NCI-H2171 treated with DMSO at 0.1 percent for 48 hours (cell line): Measurements from ENCODE around the gene ITGBL1.

Source experiments
- DNase-seq: peaks from one replicate; lab custom pipeline; 2025; lab: John Stamatoyannopoulos, UW

Gene ITGBL1

DNA sequence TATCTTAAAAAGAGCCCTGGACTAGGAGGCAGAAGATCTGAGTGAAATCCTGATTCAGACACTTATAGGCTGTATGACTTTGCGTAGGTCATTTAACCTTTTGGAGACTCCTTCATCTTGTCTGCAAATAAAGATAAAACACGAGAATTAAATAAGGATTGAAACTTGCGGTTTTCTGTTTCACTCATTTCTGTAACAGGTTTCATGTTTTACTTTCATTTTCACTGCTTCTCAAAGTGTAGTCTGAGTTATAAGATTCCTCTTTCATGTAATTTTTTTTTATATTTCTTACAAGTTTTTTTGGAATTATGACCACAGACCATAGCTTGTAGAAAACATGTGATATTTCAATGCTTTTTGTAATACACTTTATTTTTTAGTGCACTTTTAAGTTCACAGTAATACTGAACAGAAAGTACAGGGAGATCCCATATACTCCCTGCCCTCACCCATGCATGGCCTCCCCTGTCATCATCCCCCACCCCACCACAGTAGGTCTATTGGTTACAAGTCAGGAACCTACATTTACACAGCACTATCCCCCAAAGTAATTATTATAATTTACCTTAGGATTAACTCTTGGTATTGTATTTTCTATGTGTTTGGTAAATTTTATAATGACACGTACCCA lies 174.6 kb downstream of the ITGBL1 start:
- DNase-seq, result no peak

DNA sequence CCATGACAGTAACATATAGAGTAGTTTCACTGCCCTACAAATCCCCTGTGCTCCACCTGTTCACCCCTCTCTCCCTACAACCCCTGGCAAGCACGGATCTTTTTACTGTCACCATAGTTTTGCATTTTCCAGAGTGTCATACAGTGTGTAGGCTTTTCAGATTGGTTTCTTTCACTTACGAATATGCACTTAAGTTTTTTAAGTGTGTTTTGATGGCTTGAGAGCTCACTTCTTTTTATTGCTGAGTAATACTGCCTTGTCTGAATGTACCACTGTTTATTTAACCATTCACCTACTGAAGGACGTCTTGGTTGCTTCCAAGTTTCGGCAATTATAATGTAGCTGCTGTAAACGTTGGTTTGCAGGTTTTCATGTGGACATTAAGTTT lies 175.1 kb downstream of the ITGBL1 start:
- DNase-seq, result no peak

DNA sequence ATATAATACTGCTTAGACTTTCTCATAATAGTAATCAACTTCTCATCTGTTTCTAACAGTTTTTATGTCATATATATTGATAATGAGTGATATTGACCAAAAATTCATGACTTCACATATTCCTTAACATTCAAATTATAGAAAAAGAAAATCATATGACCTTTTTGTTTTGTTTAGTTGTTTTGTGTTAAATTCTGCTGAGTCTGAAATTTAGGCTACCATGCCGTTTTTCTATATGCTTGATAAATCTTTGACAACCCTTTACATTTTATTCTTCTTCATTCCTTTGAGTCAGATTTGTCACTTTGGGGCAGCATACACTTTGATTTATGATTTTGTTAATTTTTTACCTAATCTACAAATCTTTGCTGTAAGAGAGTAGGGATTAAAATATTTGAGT lies 176.4 kb downstream of the ITGBL1 start:
- no peak for DNase-seq

DNA sequence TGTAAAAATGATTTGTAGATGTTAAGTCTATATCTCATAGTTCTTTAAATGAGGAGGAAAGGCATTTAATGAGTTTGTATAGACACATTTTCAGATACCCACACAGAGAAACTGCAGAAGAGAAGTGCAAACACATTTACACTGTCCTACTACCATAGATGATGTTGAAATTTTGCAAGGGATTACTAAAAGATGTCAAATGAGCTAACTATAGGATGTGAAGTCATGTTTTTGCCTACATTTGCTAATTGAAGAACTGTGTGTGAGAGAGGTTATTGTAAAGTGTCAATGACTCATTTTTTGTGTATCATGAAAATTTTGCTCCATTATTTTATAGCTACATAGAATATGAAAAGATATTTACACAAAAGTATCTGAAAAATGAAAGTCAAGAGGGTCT lies 178.9 kb downstream of the ITGBL1 start:
- DNase-seq, result no peak

DNA sequence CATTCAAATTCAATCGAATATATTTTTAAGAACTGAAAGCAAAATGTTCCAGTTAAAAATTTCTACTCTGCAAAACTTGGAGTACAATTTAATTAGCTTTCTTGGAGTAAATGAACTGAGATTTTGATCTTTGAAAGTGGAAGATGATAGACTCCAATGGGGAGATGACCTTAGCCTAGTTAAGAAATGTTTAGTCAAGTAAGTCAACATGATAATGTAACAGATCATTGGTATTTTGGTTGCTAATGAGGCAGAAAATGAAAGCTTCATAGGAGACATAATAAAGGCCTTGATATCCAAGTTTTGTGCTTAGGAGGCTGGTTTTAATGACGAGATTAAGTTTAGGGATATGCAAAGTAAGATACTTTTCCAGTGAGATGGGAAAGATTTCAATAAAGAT lies 181.7 kb downstream of the ITGBL1 start:
- DNase-seq, result no peak

DNA sequence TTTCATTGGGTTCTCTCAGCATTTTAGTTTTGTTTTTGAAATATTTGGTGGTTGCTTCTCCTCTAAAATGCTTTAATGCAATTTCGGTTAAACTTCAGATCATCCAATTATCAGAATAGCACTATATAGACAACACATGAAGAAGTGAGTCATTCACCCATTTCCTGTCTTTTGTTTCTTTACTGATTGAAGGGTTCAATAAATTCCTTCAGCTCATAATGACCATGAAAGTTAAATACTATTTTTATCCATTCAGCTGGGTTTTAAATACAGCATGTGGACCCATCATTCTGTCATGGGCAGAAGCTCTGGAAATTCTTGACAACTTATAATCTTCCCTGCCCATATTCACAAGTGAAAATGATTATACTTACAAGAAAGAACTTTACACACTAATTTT lies 187.2 kb downstream of the ITGBL1 start:
- no peak for DNase-seq

DNA sequence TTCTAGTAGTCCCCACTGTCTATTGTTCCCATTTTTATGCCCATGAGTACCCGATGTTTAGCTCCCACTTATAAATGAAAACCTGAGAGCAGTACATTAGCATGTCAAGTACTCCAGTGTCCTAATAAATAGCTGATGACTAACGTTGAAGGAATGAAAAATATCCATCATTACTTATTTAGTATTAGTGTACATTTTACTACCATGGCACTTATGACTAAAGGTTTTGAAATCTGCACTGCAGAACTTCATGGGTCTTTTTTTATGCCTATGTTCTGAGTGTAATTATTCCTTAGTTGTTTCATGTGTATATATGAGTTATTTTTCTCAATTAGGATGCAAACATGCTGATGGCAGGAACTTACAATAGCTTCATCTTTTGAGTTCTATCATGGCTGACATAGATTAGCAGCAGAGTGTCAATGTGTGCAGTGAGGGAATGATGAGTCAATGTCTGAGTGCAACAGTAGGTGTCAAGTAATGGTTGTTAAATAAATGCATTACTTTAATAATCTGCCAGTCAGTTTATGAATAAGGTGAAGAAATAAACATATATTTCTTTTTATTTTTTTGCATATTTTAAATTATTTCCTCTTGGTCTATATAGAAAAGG lies 188.4 kb downstream of the ITGBL1 start:
- no peak for DNase-seq

DNA sequence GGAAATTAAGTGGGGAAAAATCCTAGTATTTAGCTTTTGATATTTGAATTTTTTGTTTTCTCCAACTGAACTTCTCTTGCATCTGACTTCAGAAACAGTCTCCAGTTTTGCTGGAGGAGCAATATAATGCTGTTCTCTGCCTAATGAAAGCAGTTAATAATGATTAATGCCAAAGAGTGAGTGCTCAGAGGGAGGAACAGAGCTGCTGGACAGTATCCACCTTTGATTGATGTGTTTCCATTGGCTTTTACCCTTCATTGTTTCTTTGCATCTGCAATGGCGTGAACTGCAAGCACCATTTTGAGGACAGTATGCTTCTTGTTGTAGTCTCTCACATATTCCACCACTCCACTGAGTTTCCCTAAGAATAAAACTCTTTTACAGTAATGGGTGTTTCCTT lies 193.4 kb downstream of the ITGBL1 start:
- no peak for DNase-seq

DNA sequence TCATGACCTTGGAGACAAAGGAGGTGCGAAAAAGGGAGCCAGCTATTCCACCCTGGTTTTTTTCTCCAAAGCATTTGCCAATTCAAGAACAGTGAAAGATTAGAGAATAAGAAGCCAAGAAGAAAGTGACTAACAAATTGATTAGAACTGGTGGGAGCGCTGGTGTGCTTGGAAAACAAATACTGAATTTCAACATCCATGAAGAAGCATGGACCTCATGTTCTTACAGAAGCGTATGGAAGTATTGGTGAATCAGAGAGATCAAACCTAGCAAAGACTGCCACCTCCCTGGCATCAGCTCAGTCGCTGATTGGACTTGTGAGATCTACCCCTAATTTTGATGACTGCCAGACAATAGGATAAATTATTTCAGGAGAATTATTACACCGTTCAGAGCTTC lies 195.3 kb downstream of the ITGBL1 start:
- DNase-seq, result no peak

DNA sequence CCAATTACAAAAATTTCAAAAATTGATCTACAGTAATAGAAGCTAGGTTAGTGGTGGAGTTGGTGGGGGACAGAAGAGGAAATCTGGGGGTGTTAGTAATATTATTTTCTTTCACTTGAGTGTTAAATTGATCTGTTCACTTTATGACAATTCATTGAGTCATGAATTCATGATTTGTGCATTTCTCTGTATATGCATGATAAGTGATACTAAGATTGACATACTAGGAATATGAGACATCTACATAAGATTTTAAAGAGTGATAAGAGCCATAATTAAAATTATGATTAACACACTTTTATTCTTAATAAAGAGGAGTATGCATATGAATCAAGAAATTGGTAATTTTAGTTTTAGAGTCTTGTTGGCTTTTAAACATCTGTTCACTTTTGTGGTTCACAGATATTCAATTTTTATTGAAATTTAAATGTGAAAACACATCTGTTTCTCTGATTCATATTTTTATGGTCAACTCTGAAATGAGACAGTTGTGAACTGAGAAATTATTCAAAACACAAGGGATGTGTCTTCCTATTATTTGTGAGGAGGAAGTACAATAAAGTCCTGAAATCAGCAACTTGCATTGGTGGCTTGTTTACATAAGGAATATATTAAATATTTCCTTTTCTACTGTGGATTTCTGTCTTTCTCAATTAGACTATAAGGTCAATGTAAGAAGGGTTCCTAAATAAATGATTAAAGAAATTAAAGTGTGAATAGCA lies 196.5 kb downstream of the ITGBL1 start:
- DNase-seq, result no peak

DNA sequence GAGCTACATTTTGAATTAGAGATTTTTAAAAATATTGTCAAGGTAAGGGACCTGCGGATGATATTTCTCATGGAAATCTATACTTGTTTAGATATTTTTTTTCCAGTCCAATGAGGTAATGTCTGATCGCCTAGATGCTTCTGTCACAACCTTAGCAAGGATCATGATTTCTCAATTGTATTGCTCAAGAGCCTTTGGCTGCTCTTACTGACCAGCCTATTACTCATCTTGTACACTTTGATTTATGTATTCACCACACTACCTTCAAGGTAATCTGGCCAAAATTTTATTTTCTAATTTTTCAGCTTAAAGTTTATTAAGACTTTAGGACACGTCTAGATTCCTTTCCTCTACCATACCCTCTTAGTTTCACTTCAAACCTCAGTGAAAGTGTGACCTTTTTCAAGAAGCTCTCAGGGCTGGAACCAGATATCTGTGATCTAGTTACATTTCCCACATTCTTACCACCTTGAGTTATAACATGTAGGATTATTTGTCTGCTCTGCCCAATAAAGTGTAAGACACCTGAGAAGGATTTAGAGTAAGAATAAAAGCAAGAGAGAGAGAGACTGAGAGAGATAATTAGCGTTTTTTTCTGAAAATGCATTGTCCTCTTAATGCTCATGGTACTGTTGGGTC lies 197.1 kb downstream of the ITGBL1 start:
- DNase-seq, result no peak

DNA sequence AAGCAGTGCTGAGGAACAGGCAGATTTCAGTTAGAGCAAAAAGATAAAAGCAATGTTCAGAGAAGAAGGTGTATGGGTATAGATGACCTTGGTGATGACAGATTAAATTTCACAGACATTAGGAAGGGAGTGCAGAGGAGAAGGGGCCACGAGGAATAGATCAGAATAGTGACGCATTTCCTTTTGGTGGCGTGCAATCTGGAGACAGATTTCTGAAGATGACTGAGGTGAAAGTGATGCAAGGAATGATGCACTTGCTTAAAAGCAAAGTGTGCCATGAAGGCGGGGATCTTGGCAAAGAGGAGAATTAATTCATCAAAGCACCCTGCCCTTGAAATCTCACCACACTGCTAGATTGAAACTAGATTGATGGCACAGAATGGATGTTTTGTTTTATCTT lies 202.4 kb downstream of the ITGBL1 start:
- no peak for DNase-seq

DNA sequence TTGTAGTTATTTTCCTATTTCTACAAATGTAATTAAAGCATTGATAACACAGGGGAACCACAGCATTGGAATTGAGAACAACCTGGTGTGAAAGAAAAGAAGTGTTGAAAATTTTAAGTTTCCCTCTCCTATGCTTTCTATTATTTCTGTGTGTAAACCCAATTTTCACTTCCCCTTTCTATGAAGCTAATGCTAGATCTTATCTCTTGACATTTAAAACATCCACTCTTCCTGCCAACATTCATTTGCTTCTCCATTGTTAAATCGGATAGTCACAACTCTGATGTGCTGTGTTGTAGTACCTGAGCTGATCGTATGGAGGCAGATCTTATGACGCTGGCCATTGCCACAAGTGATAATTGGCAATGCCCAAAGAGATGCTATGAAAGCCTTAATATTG lies 203.0 kb downstream of the ITGBL1 start:
- no peak for DNase-seq

DNA sequence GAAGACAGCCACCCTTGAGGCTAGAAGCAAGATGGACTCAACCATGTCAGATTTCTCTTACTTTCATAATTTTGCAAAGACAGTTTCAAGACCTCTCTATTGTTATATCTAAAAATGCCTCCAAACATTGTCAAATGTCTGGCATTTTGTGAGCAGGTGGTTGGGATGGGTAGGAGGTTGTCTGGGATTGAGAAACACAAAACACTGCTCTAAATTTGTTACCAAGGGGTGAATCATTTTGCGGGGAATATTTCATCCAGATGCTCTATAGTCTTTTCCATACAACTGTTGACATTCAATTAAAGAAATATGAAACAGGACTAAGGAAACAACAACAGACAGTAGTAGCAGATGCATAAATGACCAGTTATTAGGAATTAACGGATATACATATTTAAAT lies 208.2 kb downstream of the ITGBL1 start:
- no peak for DNase-seq

DNA sequence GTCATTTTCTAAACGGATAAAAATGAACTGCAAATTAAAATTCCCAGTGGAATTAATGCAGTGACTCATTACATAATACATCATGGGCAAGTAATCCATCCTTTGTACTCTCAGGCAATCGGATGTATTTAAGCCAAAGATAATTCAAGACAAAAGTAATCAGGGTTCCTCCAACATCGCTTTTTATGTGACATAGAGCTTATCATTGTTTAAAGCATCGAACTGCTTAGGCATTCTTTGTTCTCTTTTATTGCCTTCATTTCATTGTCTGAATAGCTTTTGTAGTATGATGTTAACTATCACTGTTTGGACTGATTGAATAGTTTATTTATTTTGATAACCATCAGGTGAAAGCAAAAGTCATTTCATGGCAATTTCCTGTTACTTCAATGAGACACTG lies 209.4 kb downstream of the ITGBL1 start:
- no peak for DNase-seq

DNA sequence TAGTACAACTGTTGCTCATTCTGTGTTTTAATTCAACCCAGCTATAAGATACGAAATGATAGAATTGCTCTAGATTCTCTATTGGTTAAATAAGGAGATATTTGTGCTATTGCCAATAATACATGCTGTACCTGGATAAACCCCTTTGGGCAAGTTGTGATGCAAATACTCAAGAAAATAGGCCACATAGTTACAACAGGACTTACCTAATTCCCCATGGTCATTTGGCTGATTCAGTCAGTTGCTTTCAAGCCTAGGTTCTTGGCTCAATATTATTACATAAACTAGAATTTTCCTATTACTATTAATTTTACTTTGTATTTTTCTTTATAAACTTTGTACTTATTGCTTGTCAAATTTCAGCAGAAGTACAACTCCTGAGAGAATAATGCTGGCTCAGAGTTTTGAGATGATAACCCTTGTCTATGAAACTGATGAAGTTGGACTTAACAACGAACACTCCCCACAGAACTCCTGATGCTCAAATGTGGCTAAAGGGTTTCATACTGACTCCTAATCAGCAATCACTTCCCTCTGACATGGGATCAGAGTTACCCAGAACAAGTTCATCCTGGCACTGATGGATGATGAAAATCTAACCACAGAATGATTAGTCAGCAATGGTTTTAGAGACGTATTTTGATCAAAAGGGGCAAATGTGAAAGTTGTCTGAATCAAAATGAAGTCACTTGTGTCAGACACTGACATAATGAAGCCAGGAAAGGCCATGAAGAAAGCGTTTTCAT lies 221.1 kb downstream of the ITGBL1 start:
- no peak for DNase-seq

DNA sequence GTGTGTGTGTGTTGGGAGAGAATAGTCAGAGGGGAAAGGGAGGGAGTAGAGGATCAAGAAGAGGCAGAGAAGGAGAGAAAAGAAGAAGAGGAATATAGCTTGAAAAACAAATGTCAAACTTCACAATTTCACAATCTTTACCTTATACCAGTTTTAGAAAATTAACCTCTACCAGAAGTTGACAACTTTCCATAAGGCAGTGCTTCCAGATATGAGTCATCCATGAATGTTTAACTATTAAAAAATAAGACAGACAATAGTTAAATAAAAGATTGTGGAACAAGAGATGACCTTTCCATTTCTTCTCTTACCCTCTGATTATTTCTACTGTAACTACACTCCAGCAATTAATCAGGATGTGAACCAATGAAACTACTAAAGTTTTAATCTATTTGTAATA lies 229.4 kb downstream of the ITGBL1 start:
- no peak for DNase-seq

DNA sequence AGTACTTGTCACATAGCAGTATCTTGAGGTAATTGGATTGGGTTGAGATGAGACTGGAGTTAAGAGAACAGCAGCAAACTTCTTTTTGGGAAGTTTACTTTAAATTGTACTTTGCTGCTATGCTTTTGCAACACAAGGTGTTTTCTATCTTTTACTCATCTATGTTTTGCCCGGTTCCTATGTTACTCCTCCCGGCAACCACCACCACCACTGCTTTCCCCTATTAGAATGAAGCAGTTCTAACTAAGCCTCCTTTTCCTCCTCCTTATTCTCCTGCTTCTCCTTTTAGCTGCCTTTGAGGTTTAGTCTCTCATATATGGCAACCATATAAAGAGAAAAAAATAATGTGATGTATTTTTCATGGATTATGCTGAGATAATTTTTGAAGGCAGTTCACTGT lies 233.5 kb downstream of the ITGBL1 start:
- DNase-seq, result no peak

DNA sequence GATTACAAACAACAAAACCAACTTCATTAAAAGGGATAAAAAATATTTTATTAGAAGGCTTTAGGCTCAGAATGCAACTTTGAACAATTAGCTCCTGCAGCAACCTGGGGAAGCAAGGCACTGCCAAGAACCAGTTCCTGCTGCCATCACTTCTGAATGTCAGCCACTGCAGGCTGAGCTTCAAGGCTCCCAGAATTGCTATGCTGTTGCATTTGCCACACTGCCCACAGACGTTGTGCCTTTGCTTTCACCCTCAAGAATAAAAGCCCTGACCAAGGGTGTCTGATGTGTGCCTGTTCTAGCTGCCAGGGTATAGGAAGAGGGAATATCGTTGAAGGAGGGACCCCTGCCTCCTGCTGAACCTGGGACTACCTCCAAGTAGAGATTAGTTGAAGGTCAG lies 238.4 kb downstream of the ITGBL1 start:
- no peak for DNase-seq

DNA sequence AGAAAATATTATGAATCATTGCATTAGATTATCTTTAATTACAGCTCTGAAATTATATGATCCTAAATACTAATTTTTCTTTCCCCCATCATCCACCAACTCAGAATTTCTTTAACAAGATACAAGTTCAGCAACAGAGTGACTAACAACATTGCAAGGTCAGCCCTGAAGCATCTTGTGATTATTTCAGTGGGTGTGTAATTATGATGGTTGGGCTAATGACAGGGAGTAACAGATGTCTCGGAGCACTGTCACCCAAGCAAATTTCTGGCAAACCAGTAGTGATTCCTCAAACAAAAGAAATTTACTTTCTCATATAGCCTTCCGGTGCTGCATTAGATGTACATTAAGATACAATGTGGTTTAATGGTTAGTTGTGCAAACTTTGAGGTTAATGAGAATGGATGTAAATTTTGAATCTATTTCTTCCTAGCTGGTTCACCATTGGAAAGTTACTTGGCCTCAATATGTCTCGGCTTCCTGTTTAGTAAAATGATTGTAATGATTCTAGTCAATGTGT lies 238.9 kb downstream of the ITGBL1 start:
- DNase-seq, result peak; percentile 8

DNA sequence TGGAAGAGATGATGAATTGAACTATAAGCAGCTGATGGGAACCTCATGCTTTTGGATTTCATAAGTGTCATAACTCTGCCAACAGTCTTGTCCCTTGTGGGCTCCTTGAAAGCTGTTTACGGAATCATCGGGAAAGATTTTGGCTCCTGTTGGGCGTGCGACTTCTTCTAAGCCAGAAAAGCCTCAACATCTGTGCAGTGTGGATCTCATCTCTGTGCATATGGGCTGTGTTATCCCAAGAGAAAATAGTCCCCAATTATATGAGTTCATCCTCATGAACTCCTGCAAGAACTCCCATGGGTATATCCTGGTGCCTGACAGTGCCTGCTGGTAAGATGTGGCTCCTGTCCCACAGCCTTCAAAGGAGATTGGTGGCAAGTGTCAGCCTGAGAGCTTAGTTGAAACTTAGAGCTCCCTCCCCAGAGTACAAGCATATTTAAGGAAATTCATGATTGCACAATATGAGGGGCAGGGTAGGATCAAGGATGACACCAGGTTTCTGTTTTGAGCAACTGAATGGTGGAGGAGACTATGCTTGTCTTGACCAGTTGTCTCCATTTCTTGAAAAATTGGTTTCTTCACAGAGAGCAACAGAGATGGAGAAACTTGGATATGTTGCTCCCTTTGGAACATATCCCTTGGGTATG lies 243.5 kb downstream of the ITGBL1 start:
- peak; percentile 81 for DNase-seq

DNA sequence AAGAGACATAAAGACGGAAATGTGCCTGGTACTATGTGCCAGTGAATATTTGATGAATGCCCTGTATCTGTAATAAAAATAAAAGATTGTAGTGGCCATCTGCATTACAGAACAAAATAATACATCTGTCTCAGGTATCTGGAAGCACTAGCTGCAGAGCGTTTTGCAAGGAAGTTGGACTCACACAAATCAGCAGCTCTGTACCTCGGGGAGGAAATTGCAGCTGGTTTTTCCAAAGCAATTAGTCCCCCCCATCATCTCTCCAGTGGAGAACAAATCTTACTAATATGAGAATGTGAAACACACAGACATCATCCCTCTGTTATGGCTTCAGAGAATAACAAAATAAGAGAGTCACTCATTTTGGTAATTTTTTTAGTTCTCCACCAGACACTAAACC lies 245.3 kb downstream of the ITGBL1 start:
- DNase-seq, result no peak
